H9 (cell line): ENCODE measurements around the gene VMAC. TPM values are rescaled to one million over a fixed set of nuclear protein-coding genes. Genes with fewer than 3 reads are reported as not detected.

Source experiments
- DNase-seq: peaks from one replicate; pipeline ENCODE4 v3.0.0-alpha.2; 2017
- H2AFZ ChIP-seq: one replicate; pipeline ENCODE4 v1.6.1; 2013; ENCODE audit warnings: mild to moderate bottlenecking, low read length, control low read depth, moderate library complexity
- H2AK5ac ChIP-seq: 2 replicates; pipeline ENCODE4 v1.6.1; 2013; ENCODE audit warnings: low read length, control low read depth, mixed read lengths; ENCODE audit not compliant: insufficient read length
- H2BK120ac ChIP-seq: one replicate; pipeline ENCODE4 v1.6.1; 2013; ENCODE audit warnings: low read depth, mild to moderate bottlenecking, low read length, control low read depth, inconsistent platforms; ENCODE audit not compliant: poor library complexity, severe bottlenecking
- H2BK12ac ChIP-seq: 2 replicates; pipeline ENCODE4 v1.6.1; 2013; ENCODE audit warnings: low read length, control low read depth, mixed read lengths, low read depth; ENCODE audit not compliant: insufficient read length
- H2BK15ac ChIP-seq: 2 replicates; pipeline ENCODE4 v1.6.1; 2013; ENCODE audit warnings: low read depth, low read length, control low read depth
- H2BK20ac ChIP-seq: one replicate; pipeline ENCODE4 v1.6.1; 2013; ENCODE audit warnings: low read depth, mild to moderate bottlenecking, low read length, control low read depth, inconsistent platforms; ENCODE audit not compliant: poor library complexity, severe bottlenecking
- H2BK5ac ChIP-seq: 2 replicates; pipeline ENCODE4 v1.6.1; 2013; ENCODE audit warnings: low read length, control low read depth, mixed read lengths; ENCODE audit not compliant: insufficient read length
- H3K14ac ChIP-seq: 2 replicates; pipeline ENCODE4 v1.6.1; 2013; ENCODE audit warnings: low read length, control low read depth; ENCODE audit not compliant: insufficient read depth
- H3K18ac ChIP-seq: 2 replicates; pipeline ENCODE4 v1.6.1; 2013; ENCODE audit warnings: low read depth, mild to moderate bottlenecking, mixed read lengths, low read length, control low read depth; ENCODE audit not compliant: insufficient read length
- H3K23ac ChIP-seq: 2 replicates; pipeline ENCODE4 v1.6.1; 2013; ENCODE audit warnings: low read length, control low read depth, mixed read lengths, low read depth; ENCODE audit not compliant: insufficient read length
- H3K23me2 ChIP-seq: 2 replicates; pipeline ENCODE4 v1.6.1; 2013; ENCODE audit warnings: low read depth, mild to moderate bottlenecking, mixed read lengths, low read length, control low read depth; ENCODE audit not compliant: insufficient read length, poor library complexity, severe bottlenecking
- H3K27ac ChIP-seq: 2 replicates; pipeline ENCODE4 v1.5.1; 2013; ENCODE audit warnings: low read length, control low read depth, mixed read lengths, low read depth; ENCODE audit not compliant: insufficient read length
- H3K27me3 ChIP-seq: 2 replicates; pipeline ENCODE4 v1.6.1; 2013; ENCODE audit warnings: low read length, control low read depth, inconsistent platforms; ENCODE audit not compliant: insufficient read depth
- H3K4ac ChIP-seq: 2 replicates; pipeline ENCODE4 v1.6.1; 2013; ENCODE audit warnings: low read depth, mild to moderate bottlenecking, control low read depth, inconsistent platforms, low read length, moderate library complexity
- H3K4me1 ChIP-seq: 2 replicates; pipeline ENCODE4 v1.6.1; 2013; ENCODE audit warnings: low read length, control low read depth, inconsistent platforms; ENCODE audit not compliant: insufficient read depth
- H3K4me2 ChIP-seq: 2 replicates; pipeline ENCODE4 v1.6.1; 2013; ENCODE audit warnings: low read length, control low read depth, mixed read lengths; ENCODE audit not compliant: insufficient read length, insufficient read depth
- H3K56ac ChIP-seq: 2 replicates; pipeline ENCODE4 v1.6.1; 2013; ENCODE audit warnings: low read depth, mild to moderate bottlenecking, mixed read lengths, low read length, control low read depth; ENCODE audit not compliant: insufficient read length
- H3K79me1 ChIP-seq: 2 replicates; pipeline ENCODE4 v1.6.1; 2013; ENCODE audit warnings: low read depth, mild to moderate bottlenecking, moderate library complexity, low read length, control low read depth, inconsistent platforms; ENCODE audit not compliant: insufficient read depth, poor library complexity, severe bottlenecking
- H3K79me2 ChIP-seq: 2 replicates; pipeline ENCODE4 v1.6.1; 2013; ENCODE audit warnings: low read length, control low read depth, inconsistent platforms; ENCODE audit not compliant: insufficient read depth
- H3K9ac ChIP-seq: 2 replicates; pipeline ENCODE4 v1.6.1; 2013; ENCODE audit warnings: low read length, control low read depth, mixed read lengths; ENCODE audit not compliant: insufficient read length; ENCODE audit errors: extremely low read depth
- H3K9me3 ChIP-seq: one replicate; pipeline ENCODE4 v1.6.1; 2013; ENCODE audit warnings: low read depth, low read length, inconsistent platforms; ENCODE audit not compliant: control insufficient read depth
- H3T11ph ChIP-seq: one replicate; pipeline ENCODE4 v1.6.1; 2013; ENCODE audit warnings: mild to moderate bottlenecking, low read length, control low read depth, inconsistent platforms
- H4K20me1 ChIP-seq: one replicate; pipeline ENCODE4 v1.6.1; 2013; ENCODE audit not compliant: control insufficient read depth, insufficient read length, insufficient read depth
- H4K5ac ChIP-seq: 2 replicates; pipeline ENCODE4 v1.6.1; 2013; ENCODE audit warnings: low read depth, mild to moderate bottlenecking, mixed read lengths, low read length, control low read depth; ENCODE audit not compliant: insufficient read length
- H4K8ac ChIP-seq: replicated peaks from 2 replicates; pipeline ENCODE4 v1.6.1; 2013; ENCODE audit warnings: low read length, control low read depth, mixed read lengths, low read depth; ENCODE audit not compliant: insufficient read length
- H4K91ac ChIP-seq: 2 replicates; pipeline ENCODE4 v1.6.1; 2013; ENCODE audit warnings: low read depth, mild to moderate bottlenecking, moderate library complexity, mixed read lengths, low read length, control low read depth; ENCODE audit not compliant: insufficient read length
- H3K27ac Mint-ChIP-seq, 3 experiments: 2 replicates in 2 of 3; 3 replicates in 1 of 3; pipeline ENCODE4 v1.8.0; 2020 to 2021; ENCODE audit warnings: mixed read lengths in 3 of 3, mild to moderate bottlenecking in 1 of 3, moderate library complexity in 1 of 3
- H3K27me3 Mint-ChIP-seq: 2 replicates; pipeline ENCODE4 v1.8.0; 2021; ENCODE audit warnings: low read depth, mild to moderate bottlenecking, moderate library complexity, mixed read lengths
- H3K36me3 Mint-ChIP-seq, 3 experiments: 2 replicates in 2 of 3; 3 replicates in 1 of 3; pipeline ENCODE4 v1.8.0; 2020 to 2021; ENCODE audit warnings: low read depth in 3 of 3, mixed read lengths in 3 of 3; ENCODE audit not compliant: insufficient read depth in 1 of 3
- H3K4me1 Mint-ChIP-seq, 2 experiments: 2 replicates each; pipeline ENCODE4 v1.8.0; 2020; ENCODE audit warnings: mixed read lengths in 2 of 2
- H3K4me3 Mint-ChIP-seq, 2 experiments: 2 replicates in 1 of 2; 3 replicates in 1 of 2; pipeline ENCODE4 v1.8.0; 2020 to 2021; ENCODE audit warnings: mild to moderate bottlenecking in 2 of 2, mixed read lengths in 2 of 2, moderate library complexity in 1 of 2
- H3K9me3 Mint-ChIP-seq, 2 experiments: 2 replicates in 1 of 2; 3 replicates in 1 of 2; pipeline ENCODE4 v1.8.0; 2020; ENCODE audit warnings: mild to moderate bottlenecking in 2 of 2, mixed read lengths in 2 of 2, moderate library complexity in 1 of 2
- WGBS: extraction: QIAGEN DNeasy Blood & Tissue Kit; methylation state at CpG from one replicate; pipeline ENCODE4 v1.1.7; 2013; ENCODE audit warnings: missing lambda C conversion rate, low lambda C conversion rate, mixed read lengths; ENCODE audit not compliant: insufficient read length; ENCODE audit errors: extremely low coverage; 5-methylcytosine and 5-hydroxymethylcytosine counted together
- total RNA-seq: library from RNA; stranded (reverse); gene quantifications from 2 replicates; pipeline ENCODE4 v1.2.1, GENCODE V29; 2021
- TF ChIP-seq, protein P1 (sequence below): fragments of 200-600 bp; sonication (generic); conservative IDR thresholded peaks from 3 replicates; pipeline ENCODE4 v1.8.0; 2021; ENCODE audit warnings: antibody characterized with exemption, mild to moderate bottlenecking

VMAC gene
- total RNA-seq, 1 experiment from 2014 or later = 2.2 TPM

DNA sequence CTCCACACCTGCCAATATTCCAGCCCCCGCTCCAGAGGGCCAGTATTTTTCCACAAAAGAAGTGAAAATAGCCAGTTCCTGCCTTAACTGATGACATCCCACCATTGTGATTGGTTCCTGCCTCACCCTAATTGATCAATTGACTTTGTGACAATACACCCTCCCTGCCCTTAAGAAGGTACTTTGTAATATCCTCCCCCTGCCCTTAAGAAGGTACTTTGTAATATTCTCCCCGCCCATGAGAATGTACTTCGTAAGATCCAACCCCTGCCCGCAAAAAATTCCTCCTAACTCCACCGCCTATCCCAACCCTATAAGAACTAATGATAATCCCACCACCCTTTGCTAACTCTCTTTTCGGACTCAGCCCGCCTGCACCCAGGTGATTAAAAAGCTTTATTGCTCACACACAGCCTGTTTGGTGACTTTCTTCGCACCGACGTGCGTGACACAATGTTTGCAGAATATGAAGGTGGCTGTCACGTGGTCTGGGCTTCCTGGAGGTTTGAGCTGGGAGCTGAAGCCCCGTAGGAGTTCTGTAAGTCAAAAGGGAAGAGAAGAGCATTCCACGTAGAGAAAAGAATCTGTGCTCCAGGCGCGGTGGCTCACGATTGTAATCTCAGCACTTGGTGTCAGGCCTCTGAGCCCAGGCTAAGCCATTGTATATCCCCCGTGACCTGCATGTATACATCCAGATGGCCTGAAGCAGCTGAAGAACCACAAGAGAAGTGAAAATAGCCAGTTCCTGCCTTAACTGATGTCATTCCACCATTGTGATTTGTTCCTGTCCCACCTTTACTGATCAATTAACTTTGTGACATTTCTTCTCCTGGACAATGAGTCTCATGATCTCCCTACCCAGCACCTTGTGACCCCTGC is 47.2 kb upstream of the VMAC start:
- TF ChIP-seq, protein P1, sequence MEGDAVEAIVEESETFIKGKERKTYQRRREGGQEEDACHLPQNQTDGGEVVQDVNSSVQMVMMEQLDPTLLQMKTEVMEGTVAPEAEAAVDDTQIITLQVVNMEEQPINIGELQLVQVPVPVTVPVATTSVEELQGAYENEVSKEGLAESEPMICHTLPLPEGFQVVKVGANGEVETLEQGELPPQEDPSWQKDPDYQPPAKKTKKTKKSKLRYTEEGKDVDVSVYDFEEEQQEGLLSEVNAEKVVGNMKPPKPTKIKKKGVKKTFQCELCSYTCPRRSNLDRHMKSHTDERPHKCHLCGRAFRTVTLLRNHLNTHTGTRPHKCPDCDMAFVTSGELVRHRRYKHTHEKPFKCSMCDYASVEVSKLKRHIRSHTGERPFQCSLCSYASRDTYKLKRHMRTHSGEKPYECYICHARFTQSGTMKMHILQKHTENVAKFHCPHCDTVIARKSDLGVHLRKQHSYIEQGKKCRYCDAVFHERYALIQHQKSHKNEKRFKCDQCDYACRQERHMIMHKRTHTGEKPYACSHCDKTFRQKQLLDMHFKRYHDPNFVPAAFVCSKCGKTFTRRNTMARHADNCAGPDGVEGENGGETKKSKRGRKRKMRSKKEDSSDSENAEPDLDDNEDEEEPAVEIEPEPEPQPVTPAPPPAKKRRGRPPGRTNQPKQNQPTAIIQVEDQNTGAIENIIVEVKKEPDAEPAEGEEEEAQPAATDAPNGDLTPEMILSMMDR = no peak
- H3K9me3 Mint-ChIP-seq = no peaks in the 10 kb centered on the region
- no peak overlapping the region for H3K4me2 ChIP-seq
- H3K36me3 Mint-ChIP-seq = no peaks in the 10 kb centered on the region
- DNase-seq = no peak
- H3K4me1 Mint-ChIP-seq = peaks cover 4 to 7% of the 10 kb centered on the region in 2 experiments; a peak in 3 of 4 replicates
- H4K5ac ChIP-seq = no peak overlapping the region
- H4K8ac ChIP-seq = no peak overlapping the region
- H3K79me2 ChIP-seq = no peaks in the 10 kb centered on the region
- H3K27me3 ChIP-seq = no peaks in the 10 kb centered on the region
- no peak overlapping the region for H3K9ac ChIP-seq
- no peaks in the 10 kb centered on the region for H3K79me1 ChIP-seq
- H4K91ac ChIP-seq = no peak overlapping the region
- no peaks in the 10 kb centered on the region; the same call in 1 of the 2 replicates for H3K4me1 ChIP-seq
- no peak overlapping the region for H3K27ac ChIP-seq
- no peak overlapping the region for H3K27ac Mint-ChIP-seq
- H4K20me1 ChIP-seq = no peaks in the 10 kb centered on the region
- no peak overlapping the region for H2BK5ac ChIP-seq
- H2BK15ac ChIP-seq = no peak overlapping the region
- peaks cover 32% of the 10 kb centered on the region for H3K27me3 Mint-ChIP-seq
- no peak overlapping the region for H3K23ac ChIP-seq
- H2BK120ac ChIP-seq = no peak overlapping the region
- H3K4ac ChIP-seq = no peak overlapping the region
- H3T11ph ChIP-seq = no peak overlapping the region
- no peak overlapping the region for H3K4me3 Mint-ChIP-seq
- WGBS = 80% methylated on average over 1 of the region's 18 CpGs
- no peak overlapping the region for H2AFZ ChIP-seq
- no peak overlapping the region for H2BK12ac ChIP-seq
- no peaks in the 10 kb centered on the region for H3K9me3 ChIP-seq
- no peaks in the 10 kb centered on the region for H3K23me2 ChIP-seq
- H2BK20ac ChIP-seq = no peak overlapping the region
- H2AK5ac ChIP-seq = no peak overlapping the region
- no peak overlapping the region for H3K56ac ChIP-seq
- no peak overlapping the region for H3K14ac ChIP-seq
- H3K18ac ChIP-seq = no peak overlapping the region
